Right atrium auricular region (tissue), 2 donors: ENCODE measurements around the gene CTXND1. TPM values are rescaled to one million over a fixed set of nuclear protein-coding genes. Genes with fewer than 3 reads are reported as not detected.
A peak's percentile ranks its signal among the peaks of the same experiment; 100 is the strongest.

Experiments
- DNase-seq: peaks from one replicate; pipeline ENCODE4 v3.0.0-alpha.2; 2019; ENCODE audit warnings: low spot score
- H3K27ac ChIP-seq, 2 donors: fragments of 200-600 bp; sonication (generic); 1 replicate in 1 of 2; 2 replicates in 1 of 2; pipeline ENCODE4 v1.5.1; 2016 to 2019
- H3K27me3 ChIP-seq, 2 donors: fragments of 200-600 bp; sonication (generic); one replicate each; pipeline versions ENCODE4 v1.5.1 to v1.6.0; 2017 to 2019
- H3K36me3 ChIP-seq: fragments of 200-600 bp; sonication (generic); one replicate; pipeline ENCODE4 v1.5.1; 2016
- H3K4me1 ChIP-seq, 2 donors: fragments of 200-600 bp; sonication (generic); one replicate each; pipeline versions ENCODE4 v1.5.1 to v1.6.0; 2017 to 2019
- H3K4me3 ChIP-seq, 2 donors: fragments of 200-600 bp; sonication (generic); 1 replicate in 1 of 2; 2 replicates in 1 of 2; pipeline ENCODE4 v1.5.1; 2017 to 2019; ENCODE audit warnings: mild to moderate bottlenecking in 1 of 2, moderate library complexity in 1 of 2
- H3K9me3 ChIP-seq, 2 donors: fragments of 200-600 bp; sonication (generic); one replicate each; pipeline ENCODE4 v1.5.1; 2019
- total RNA-seq, 2 donors: library from RNA; depleted of rRNA; stranded (reverse); fragments of >200 nt; gene quantifications; one replicate each; pipeline ENCODE4 v1.1.0, GENCODE V29; 2016
- TF ChIP-seq, protein P1 (sequence below), 2 donors: fragments of 200-600 bp; sonication (generic); IDR thresholded peaks; one replicate each; pipeline ENCODE4 v1.5.1; 2019; ENCODE audit warnings: antibody characterized with exemption in 2 of 2

Gene CTXND1
- total RNA-seq, 2 donors from 2014 or later, result 0.22 to 0.59 TPM

DNA sequence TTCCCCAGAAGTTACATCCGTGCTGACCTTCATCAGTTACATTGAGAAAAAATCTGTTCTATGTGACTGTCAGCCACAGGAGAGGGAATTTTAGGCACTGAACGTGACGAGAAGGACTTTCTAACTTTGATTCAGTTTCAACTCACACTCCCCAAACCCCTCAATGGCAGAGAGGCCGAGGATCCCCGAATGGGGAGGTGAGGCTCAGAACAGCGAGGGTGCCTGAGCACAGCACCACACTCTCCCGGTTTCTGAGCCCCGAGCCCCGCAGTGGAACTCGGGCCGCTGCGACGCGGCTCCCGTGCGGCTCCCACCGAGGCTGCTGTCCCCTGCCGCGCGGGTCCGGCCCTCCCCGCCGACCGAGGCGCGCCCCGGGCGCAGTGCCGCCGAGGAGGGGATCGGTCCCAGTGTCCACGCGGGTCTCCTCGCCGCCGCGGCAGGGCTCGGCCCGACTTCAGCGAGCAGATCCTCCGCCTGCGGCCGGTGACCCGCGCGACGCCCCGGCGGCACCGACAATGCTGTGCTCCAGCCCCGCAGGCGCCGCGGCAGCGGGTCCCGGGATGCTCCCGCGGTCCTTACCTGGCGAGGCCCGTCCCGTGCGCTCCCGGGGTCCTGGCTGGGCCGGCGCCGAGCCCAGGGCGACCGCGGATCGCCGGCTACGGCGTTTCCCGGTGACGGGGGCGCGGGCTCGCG lies 439 bp downstream of the CTXND1 start:
- H3K4me3 ChIP-seq, result peak overlapping the region; percentile 32 to 48
- TF ChIP-seq, protein P1, sequence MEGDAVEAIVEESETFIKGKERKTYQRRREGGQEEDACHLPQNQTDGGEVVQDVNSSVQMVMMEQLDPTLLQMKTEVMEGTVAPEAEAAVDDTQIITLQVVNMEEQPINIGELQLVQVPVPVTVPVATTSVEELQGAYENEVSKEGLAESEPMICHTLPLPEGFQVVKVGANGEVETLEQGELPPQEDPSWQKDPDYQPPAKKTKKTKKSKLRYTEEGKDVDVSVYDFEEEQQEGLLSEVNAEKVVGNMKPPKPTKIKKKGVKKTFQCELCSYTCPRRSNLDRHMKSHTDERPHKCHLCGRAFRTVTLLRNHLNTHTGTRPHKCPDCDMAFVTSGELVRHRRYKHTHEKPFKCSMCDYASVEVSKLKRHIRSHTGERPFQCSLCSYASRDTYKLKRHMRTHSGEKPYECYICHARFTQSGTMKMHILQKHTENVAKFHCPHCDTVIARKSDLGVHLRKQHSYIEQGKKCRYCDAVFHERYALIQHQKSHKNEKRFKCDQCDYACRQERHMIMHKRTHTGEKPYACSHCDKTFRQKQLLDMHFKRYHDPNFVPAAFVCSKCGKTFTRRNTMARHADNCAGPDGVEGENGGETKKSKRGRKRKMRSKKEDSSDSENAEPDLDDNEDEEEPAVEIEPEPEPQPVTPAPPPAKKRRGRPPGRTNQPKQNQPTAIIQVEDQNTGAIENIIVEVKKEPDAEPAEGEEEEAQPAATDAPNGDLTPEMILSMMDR (IDR thresholded peaks at IDR 0.05), result no peak
- no peaks in the 10 kb centered on the region for H3K9me3 ChIP-seq
- H3K4me1 ChIP-seq, result peaks cover 0 to 11% of the 10 kb centered on the region in 2 donors
- no peaks in the 10 kb centered on the region for H3K36me3 ChIP-seq
- peaks cover 0 to 20% of the 10 kb centered on the region in 2 donors for H3K27me3 ChIP-seq
- DNase-seq, result no peak
- H3K27ac ChIP-seq, result peak overlapping the region in 1 of 2 donors; percentile 43

DNA sequence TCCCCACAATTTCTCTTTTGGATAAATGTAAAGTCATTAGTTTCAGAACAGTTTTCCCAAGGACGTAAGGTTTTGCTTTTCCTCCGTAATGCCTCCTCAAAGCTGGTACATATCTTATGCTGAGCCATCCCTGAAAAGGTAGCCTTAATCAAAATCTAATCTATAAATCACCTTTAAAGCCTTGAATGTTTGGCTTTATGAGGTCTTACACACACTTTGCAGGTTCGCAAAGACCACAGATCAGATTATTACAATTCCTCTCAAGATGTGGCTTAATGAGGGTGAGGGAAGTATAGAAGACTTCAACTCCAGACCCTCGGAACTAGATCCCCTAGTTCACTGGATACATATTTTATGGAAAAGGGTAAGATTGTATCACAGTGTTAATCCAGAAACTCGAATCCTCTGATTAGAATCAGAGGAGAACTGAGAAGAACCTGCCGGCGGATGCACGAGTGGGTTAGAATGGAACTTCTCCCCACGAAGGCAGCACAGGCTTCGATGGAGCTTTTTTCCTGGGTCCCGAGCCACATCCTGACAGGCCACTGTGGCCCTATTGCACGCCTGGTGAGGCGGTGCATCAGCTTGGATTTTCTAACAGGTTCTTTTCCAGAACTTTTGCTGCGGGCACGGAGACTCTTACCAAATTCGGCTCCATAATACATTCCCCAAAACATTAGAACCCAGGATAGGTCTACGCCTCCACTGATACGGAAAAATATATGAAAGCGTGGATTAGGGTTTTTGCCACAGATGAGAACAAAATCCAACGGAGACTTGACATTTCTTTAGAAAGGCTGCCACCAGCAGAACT lies 1.2 kb downstream of the CTXND1 start:
- no peak for DNase-seq
- Histone ChIP-seq H3K4me1 (peaks cover 0 to 11% of the 10 kb centered on the region in 2 donors), H3K9me3 (no peaks in the 10 kb centered on the region), H3K27ac (peak overlapping the region in 1 of 2 donors; percentile 43), H3K36me3 (no peaks in the 10 kb centered on the region), H3K4me3 (no peak overlapping the region), H3K27me3 (peaks cover 0 to 20% of the 10 kb centered on the region in 2 donors)
- TF ChIP-seq, protein P1 (IDR thresholded peaks at IDR 0.05), result no peak

DNA sequence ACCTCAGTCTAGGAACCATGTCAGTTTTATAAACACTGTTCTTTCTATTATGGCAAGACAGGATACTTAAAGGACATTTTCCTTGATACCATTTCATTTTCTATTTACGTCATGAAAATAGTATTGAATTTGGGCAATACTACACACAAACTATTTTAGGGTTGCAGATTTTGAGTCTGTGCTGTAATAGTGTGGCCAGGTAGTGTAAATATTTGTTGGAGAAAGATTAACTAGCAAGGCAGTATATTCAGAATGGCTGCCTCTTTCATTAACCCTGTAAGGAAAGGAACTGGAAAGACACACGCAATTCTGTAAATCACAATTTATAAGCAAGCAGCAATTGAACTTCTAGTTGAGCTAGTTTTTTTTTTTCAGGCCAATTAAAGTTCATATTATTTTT lies 2.0 kb downstream of the CTXND1 start:
- TF ChIP-seq, protein P1 (IDR thresholded peaks at IDR 0.05), result no peak
- Histone ChIP-seq H3K9me3 (no peaks in the 10 kb centered on the region), H3K4me3 (no peak overlapping the region), H3K27ac (no peak overlapping the region), H3K4me1 (peaks cover 0 to 11% of the 10 kb centered on the region in 2 donors), H3K27me3 (peaks cover 0 to 20% of the 10 kb centered on the region in 2 donors), H3K36me3 (no peaks in the 10 kb centered on the region)
- DNase-seq, result no peak

DNA sequence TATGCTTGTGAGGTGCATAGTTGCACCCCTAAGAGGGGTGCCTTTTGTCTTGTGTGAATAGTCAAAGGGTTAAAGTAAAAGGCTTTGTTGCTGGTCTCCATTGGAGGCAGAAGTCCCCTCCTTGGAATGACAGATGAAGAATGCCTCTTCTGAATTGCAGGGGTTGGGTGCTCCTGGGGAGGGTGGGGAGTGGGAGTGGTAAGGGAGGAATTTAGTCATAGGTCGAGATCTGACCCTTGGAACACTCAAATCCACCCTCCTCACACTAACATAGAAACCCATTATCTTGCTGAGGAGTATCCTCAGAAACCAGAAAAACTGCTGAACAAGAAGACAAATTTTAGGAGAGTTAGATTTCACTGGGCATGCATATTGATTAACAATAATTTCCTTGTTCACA lies 4.7 kb downstream of the CTXND1 start:
- H3K9me3 ChIP-seq, result no peaks in the 10 kb centered on the region
- H3K4me1 ChIP-seq, result peaks cover 0 to 10% of the 10 kb centered on the region in 2 donors
- peaks cover 0 to 18% of the 10 kb centered on the region in 2 donors for H3K27me3 ChIP-seq

DNA sequence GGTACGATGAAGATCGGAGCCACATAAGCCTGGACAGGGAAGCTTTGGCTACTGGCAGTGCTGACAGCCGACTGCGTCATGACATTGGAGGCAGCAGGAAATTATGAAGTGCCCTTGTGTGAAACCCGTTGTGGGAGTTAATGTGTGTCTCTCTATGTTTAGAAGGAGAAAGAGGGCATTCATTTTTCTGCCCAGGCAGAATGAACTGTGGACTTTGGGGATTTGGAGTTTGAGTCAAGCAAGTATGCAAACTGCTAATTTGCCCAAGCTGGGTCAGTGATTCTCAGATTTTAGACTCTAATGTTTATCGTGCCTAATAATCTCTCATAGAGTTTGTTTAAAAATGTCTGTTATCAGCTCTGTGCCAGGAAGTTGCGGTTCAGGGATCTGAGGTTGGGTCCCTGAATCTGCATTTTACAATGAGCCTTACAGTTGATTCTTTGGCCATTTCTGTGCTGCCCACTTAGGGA lies 5.6 kb downstream of the CTXND1 start:
- H3K27ac ChIP-seq, result peak overlapping the region in 1 of 2 donors; percentile 35
- TF ChIP-seq, protein P1 (IDR thresholded peaks at IDR 0.05), result no peak

More for the DNA sequence above, 4.7 kb downstream of the CTXND1 start:
- Histone ChIP-seq H3K4me3 (no peak overlapping the region), H3K27ac (no peak overlapping the region), H3K36me3 (no peaks in the 10 kb centered on the region)
- TF ChIP-seq, protein P1 (IDR thresholded peaks at IDR 0.05), result no peak
- DNase-seq, result peak; percentile 48

More for the DNA sequence above, 5.6 kb downstream of the CTXND1 start:
- Histone ChIP-seq H3K27me3 (peaks cover 0 to 9% of the 10 kb centered on the region in 2 donors), H3K4me3 (no peak overlapping the region), H3K4me1 (peaks cover 0 to 3% of the 10 kb centered on the region in 2 donors), H3K36me3 (no peaks in the 10 kb centered on the region), H3K9me3 (no peaks in the 10 kb centered on the region)
- peak; percentile 51 for DNase-seq
